DMS 273 treated with DMSO at 0.1 percent for 48 hours (cell line): ENCODE measurements around the gene PLEKHM3.
"Not testable (repeated sequence)": the region's sequence is repeated elsewhere in the genome, so short reads cannot be mapped to it uniquely, and the experiment has no call there.

Source experiments
- DNase-seq: peaks from one replicate; lab custom pipeline; 2025; lab: John Stamatoyannopoulos, UW

Gene PLEKHM3

GRCh38 chr2:207926133-207926988 is 99.0 kb downstream of the PLEKHM3 start:
- DNase-seq, result no peak

GRCh38 chr2:207925601-207926000 is 99.7 kb downstream of the PLEKHM3 start:
- no peak for DNase-seq

GRCh38 chr2:207921606-207922005 is 103.7 kb downstream of the PLEKHM3 start:
- DNase-seq, result no peak

- no peak for DNase-seq
Measured at GRCh38 chr2:207920721-207921120, 104.6 kb downstream of the PLEKHM3 start.

- no peak for DNase-seq
Measured at GRCh38 chr2:207920321-207920720, 105.0 kb downstream of the PLEKHM3 start.

GRCh38 chr2:207919164-207919919 is 106.0 kb downstream of the PLEKHM3 start:
- no peak for DNase-seq

- no peak for DNase-seq
Measured at GRCh38 chr2:207914716-207915115, 110.6 kb downstream of the PLEKHM3 start.

GRCh38 chr2:207913772-207914358 is 111.5 kb downstream of the PLEKHM3 start:
- DNase-seq, result no peak

- DNase-seq, result no peak
Measured at GRCh38 chr2:207911856-207912255, 113.5 kb downstream of the PLEKHM3 start.

- DNase-seq, result no peak
Measured at GRCh38 chr2:207911215-207911614, 114.1 kb downstream of the PLEKHM3 start.

GRCh38 chr2:207906495-207906894 is 118.8 kb downstream of the PLEKHM3 start:
- DNase-seq, result not testable (repeated sequence)

GRCh38 chr2:207905546-207905945 is 119.8 kb downstream of the PLEKHM3 start:
- no peak for DNase-seq

GRCh38 chr2:207903236-207903635 is 122.1 kb downstream of the PLEKHM3 start:
- no peak for DNase-seq

- DNase-seq, result no peak
Measured at GRCh38 chr2:207902821-207903220, 122.5 kb downstream of the PLEKHM3 start.

GRCh38 chr2:207901829-207902228 is 123.5 kb downstream of the PLEKHM3 start:
- DNase-seq, result no peak

- no peak for DNase-seq
Measured at GRCh38 chr2:207901401-207901800, 123.9 kb downstream of the PLEKHM3 start.

- DNase-seq, result no peak
Measured at GRCh38 chr2:207898354-207898695, 127.0 kb downstream of the PLEKHM3 start.

- no peak for DNase-seq
Measured at GRCh38 chr2:207897541-207898353, 127.6 kb downstream of the PLEKHM3 start.

GRCh38 chr2:207896525-207897285 is 128.6 kb downstream of the PLEKHM3 start:
- DNase-seq, result no peak

GRCh38 chr2:207895274-207895860 is 130.0 kb downstream of the PLEKHM3 start:
- DNase-seq, result no peak
